H9 (cell line): ENCODE results near the gene TUBGCP5. TPM values are rescaled to one million over a fixed set of nuclear protein-coding genes. Genes with fewer than 3 reads are reported as not detected.

Source experiments
- DNase-seq: peaks from one replicate; pipeline ENCODE4 v3.0.0-alpha.2; 2017
- H2AFZ ChIP-seq: one replicate; pipeline ENCODE4 v1.6.1; 2013; ENCODE audit warnings: mild to moderate bottlenecking, low read length, control low read depth, moderate library complexity
- H2AK5ac ChIP-seq: 2 replicates; pipeline ENCODE4 v1.6.1; 2013; ENCODE audit warnings: low read length, control low read depth, mixed read lengths; ENCODE audit not compliant: insufficient read length
- H2BK120ac ChIP-seq: one replicate; pipeline ENCODE4 v1.6.1; 2013; ENCODE audit warnings: low read depth, mild to moderate bottlenecking, low read length, control low read depth, inconsistent platforms; ENCODE audit not compliant: poor library complexity, severe bottlenecking
- H2BK12ac ChIP-seq: 2 replicates; pipeline ENCODE4 v1.6.1; 2013; ENCODE audit warnings: low read length, control low read depth, mixed read lengths, low read depth; ENCODE audit not compliant: insufficient read length
- H2BK15ac ChIP-seq: 2 replicates; pipeline ENCODE4 v1.6.1; 2013; ENCODE audit warnings: low read depth, low read length, control low read depth
- H2BK20ac ChIP-seq: one replicate; pipeline ENCODE4 v1.6.1; 2013; ENCODE audit warnings: low read depth, mild to moderate bottlenecking, low read length, control low read depth, inconsistent platforms; ENCODE audit not compliant: poor library complexity, severe bottlenecking
- H2BK5ac ChIP-seq: 2 replicates; pipeline ENCODE4 v1.6.1; 2013; ENCODE audit warnings: low read length, control low read depth, mixed read lengths; ENCODE audit not compliant: insufficient read length
- H3K14ac ChIP-seq: 2 replicates; pipeline ENCODE4 v1.6.1; 2013; ENCODE audit warnings: low read length, control low read depth; ENCODE audit not compliant: insufficient read depth
- H3K18ac ChIP-seq: 2 replicates; pipeline ENCODE4 v1.6.1; 2013; ENCODE audit warnings: low read depth, mild to moderate bottlenecking, mixed read lengths, low read length, control low read depth; ENCODE audit not compliant: insufficient read length
- H3K23ac ChIP-seq: 2 replicates; pipeline ENCODE4 v1.6.1; 2013; ENCODE audit warnings: low read length, control low read depth, mixed read lengths, low read depth; ENCODE audit not compliant: insufficient read length
- H3K23me2 ChIP-seq: 2 replicates; pipeline ENCODE4 v1.6.1; 2013; ENCODE audit warnings: low read depth, mild to moderate bottlenecking, mixed read lengths, low read length, control low read depth; ENCODE audit not compliant: insufficient read length, poor library complexity, severe bottlenecking
- H3K27ac ChIP-seq: 2 replicates; pipeline ENCODE4 v1.5.1; 2013; ENCODE audit warnings: low read length, control low read depth, mixed read lengths, low read depth; ENCODE audit not compliant: insufficient read length
- H3K27me3 ChIP-seq: 2 replicates; pipeline ENCODE4 v1.6.1; 2013; ENCODE audit warnings: low read length, control low read depth, inconsistent platforms; ENCODE audit not compliant: insufficient read depth
- H3K4ac ChIP-seq: 2 replicates; pipeline ENCODE4 v1.6.1; 2013; ENCODE audit warnings: low read depth, mild to moderate bottlenecking, control low read depth, inconsistent platforms, low read length, moderate library complexity
- H3K4me1 ChIP-seq: 2 replicates; pipeline ENCODE4 v1.6.1; 2013; ENCODE audit warnings: low read length, control low read depth, inconsistent platforms; ENCODE audit not compliant: insufficient read depth
- H3K4me2 ChIP-seq: 2 replicates; pipeline ENCODE4 v1.6.1; 2013; ENCODE audit warnings: low read length, control low read depth, mixed read lengths; ENCODE audit not compliant: insufficient read length, insufficient read depth
- H3K56ac ChIP-seq: 2 replicates; pipeline ENCODE4 v1.6.1; 2013; ENCODE audit warnings: low read depth, mild to moderate bottlenecking, mixed read lengths, low read length, control low read depth; ENCODE audit not compliant: insufficient read length
- H3K79me1 ChIP-seq: 2 replicates; pipeline ENCODE4 v1.6.1; 2013; ENCODE audit warnings: low read depth, mild to moderate bottlenecking, moderate library complexity, low read length, control low read depth, inconsistent platforms; ENCODE audit not compliant: insufficient read depth, poor library complexity, severe bottlenecking
- H3K79me2 ChIP-seq: 2 replicates; pipeline ENCODE4 v1.6.1; 2013; ENCODE audit warnings: low read length, control low read depth, inconsistent platforms; ENCODE audit not compliant: insufficient read depth
- H3K9ac ChIP-seq: 2 replicates; pipeline ENCODE4 v1.6.1; 2013; ENCODE audit warnings: low read length, control low read depth, mixed read lengths; ENCODE audit not compliant: insufficient read length; ENCODE audit errors: extremely low read depth
- H3K9me3 ChIP-seq: one replicate; pipeline ENCODE4 v1.6.1; 2013; ENCODE audit warnings: low read depth, low read length, inconsistent platforms; ENCODE audit not compliant: control insufficient read depth
- H3T11ph ChIP-seq: one replicate; pipeline ENCODE4 v1.6.1; 2013; ENCODE audit warnings: mild to moderate bottlenecking, low read length, control low read depth, inconsistent platforms
- H4K20me1 ChIP-seq: one replicate; pipeline ENCODE4 v1.6.1; 2013; ENCODE audit not compliant: control insufficient read depth, insufficient read length, insufficient read depth
- H4K5ac ChIP-seq: 2 replicates; pipeline ENCODE4 v1.6.1; 2013; ENCODE audit warnings: low read depth, mild to moderate bottlenecking, mixed read lengths, low read length, control low read depth; ENCODE audit not compliant: insufficient read length
- H4K8ac ChIP-seq: replicated peaks from 2 replicates; pipeline ENCODE4 v1.6.1; 2013; ENCODE audit warnings: low read length, control low read depth, mixed read lengths, low read depth; ENCODE audit not compliant: insufficient read length
- H4K91ac ChIP-seq: 2 replicates; pipeline ENCODE4 v1.6.1; 2013; ENCODE audit warnings: low read depth, mild to moderate bottlenecking, moderate library complexity, mixed read lengths, low read length, control low read depth; ENCODE audit not compliant: insufficient read length
- H3K27ac Mint-ChIP-seq, 3 experiments: 2 replicates in 2 of 3; 3 replicates in 1 of 3; pipeline ENCODE4 v1.8.0; 2020 to 2021; ENCODE audit warnings: mixed read lengths in 3 of 3, mild to moderate bottlenecking in 1 of 3, moderate library complexity in 1 of 3
- H3K27me3 Mint-ChIP-seq: 2 replicates; pipeline ENCODE4 v1.8.0; 2021; ENCODE audit warnings: low read depth, mild to moderate bottlenecking, moderate library complexity, mixed read lengths
- H3K36me3 Mint-ChIP-seq, 3 experiments: 2 replicates in 2 of 3; 3 replicates in 1 of 3; pipeline ENCODE4 v1.8.0; 2020 to 2021; ENCODE audit warnings: low read depth in 3 of 3, mixed read lengths in 3 of 3; ENCODE audit not compliant: insufficient read depth in 1 of 3
- H3K4me1 Mint-ChIP-seq, 2 experiments: 2 replicates each; pipeline ENCODE4 v1.8.0; 2020; ENCODE audit warnings: mixed read lengths in 2 of 2
- H3K4me3 Mint-ChIP-seq, 2 experiments: 2 replicates in 1 of 2; 3 replicates in 1 of 2; pipeline ENCODE4 v1.8.0; 2020 to 2021; ENCODE audit warnings: mild to moderate bottlenecking in 2 of 2, mixed read lengths in 2 of 2, moderate library complexity in 1 of 2
- H3K9me3 Mint-ChIP-seq, 2 experiments: 2 replicates in 1 of 2; 3 replicates in 1 of 2; pipeline ENCODE4 v1.8.0; 2020; ENCODE audit warnings: mild to moderate bottlenecking in 2 of 2, mixed read lengths in 2 of 2, moderate library complexity in 1 of 2
- WGBS: extraction: QIAGEN DNeasy Blood & Tissue Kit; methylation state at CpG from one replicate; pipeline ENCODE4 v1.1.7; 2013; ENCODE audit warnings: missing lambda C conversion rate, low lambda C conversion rate, mixed read lengths; ENCODE audit not compliant: insufficient read length; ENCODE audit errors: extremely low coverage; 5-methylcytosine and 5-hydroxymethylcytosine counted together
- total RNA-seq: library from RNA; stranded (reverse); gene quantifications from 2 replicates; pipeline ENCODE4 v1.2.1, GENCODE V29; 2021
- TF ChIP-seq, protein P1 (sequence below): fragments of 200-600 bp; sonication (generic); conservative IDR thresholded peaks from 3 replicates; pipeline ENCODE4 v1.8.0; 2021; ENCODE audit warnings: antibody characterized with exemption, mild to moderate bottlenecking

Gene TUBGCP5
- total RNA-seq, 1 experiment from 2014 or later: 15.3 TPM

DNA sequence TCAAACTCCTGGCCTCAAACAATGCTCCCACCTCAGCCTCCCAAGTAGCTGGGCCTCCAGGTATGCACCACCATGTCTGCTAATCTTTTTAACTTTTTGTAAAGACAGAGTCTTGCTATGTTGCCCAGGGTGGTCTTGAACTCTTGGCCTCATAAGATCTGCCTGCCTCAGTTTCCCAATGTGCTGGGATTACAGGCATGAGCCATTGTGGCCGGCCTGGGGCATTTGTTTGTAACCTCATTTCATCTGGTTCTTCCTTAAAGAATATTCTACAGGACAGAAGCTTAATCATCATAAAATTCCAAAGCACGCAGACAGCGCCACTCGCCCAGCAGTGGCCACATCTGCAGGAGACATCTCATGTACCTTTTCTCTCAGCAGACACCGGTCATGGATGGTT lies 35.6 kb downstream of the TUBGCP5 start:
- H3K27me3 Mint-ChIP-seq: no peaks in the 10 kb centered on the region; the same call in 1 of the 2 replicates
- DNase-seq: no peak
- H4K91ac ChIP-seq: no peak overlapping the region
- H3K18ac ChIP-seq: no peak overlapping the region
- H3K4me1 ChIP-seq: no peaks in the 10 kb centered on the region
- no peaks in the 10 kb centered on the region for H4K20me1 ChIP-seq
- no peak overlapping the region for H4K5ac ChIP-seq
- no peaks in the 10 kb centered on the region for H3K9me3 Mint-ChIP-seq
- H3K4me2 ChIP-seq: no peak overlapping the region
- H3K79me1 ChIP-seq: no peaks in the 10 kb centered on the region
- no peaks in the 10 kb centered on the region for H3K23me2 ChIP-seq
- no peak overlapping the region for H3K4ac ChIP-seq
- H2BK12ac ChIP-seq: no peak overlapping the region
- no CpG with 5 or more reads among the region's 5 CpGs for WGBS
- H3K27me3 ChIP-seq: no peaks in the 10 kb centered on the region
- no peak overlapping the region for H3K4me3 Mint-ChIP-seq
- no peak overlapping the region for H2BK120ac ChIP-seq
- H2BK15ac ChIP-seq: no peak overlapping the region
- H3K9me3 ChIP-seq: no peaks in the 10 kb centered on the region
- peaks cover 13 to 71% (median 48%) of the 10 kb centered on the region in 3 experiments; a peak in 6 of 7 replicates for H3K36me3 Mint-ChIP-seq
- no peak overlapping the region for H3K27ac ChIP-seq
- H3T11ph ChIP-seq: no peak overlapping the region
- no peak overlapping the region for H3K56ac ChIP-seq
- H3K23ac ChIP-seq: no peak overlapping the region
- H2BK20ac ChIP-seq: no peak overlapping the region
- no peak overlapping the region for H3K27ac Mint-ChIP-seq
- no peak overlapping the region for H3K9ac ChIP-seq
- H2BK5ac ChIP-seq: no peak overlapping the region
- H3K79me2 ChIP-seq: no peaks in the 10 kb centered on the region
- H3K4me1 Mint-ChIP-seq: no peaks in the 10 kb centered on the region
- no peak overlapping the region for H3K14ac ChIP-seq
- no peak overlapping the region for H2AK5ac ChIP-seq
- no peak overlapping the region for H4K8ac ChIP-seq
- TF ChIP-seq, protein P1, sequence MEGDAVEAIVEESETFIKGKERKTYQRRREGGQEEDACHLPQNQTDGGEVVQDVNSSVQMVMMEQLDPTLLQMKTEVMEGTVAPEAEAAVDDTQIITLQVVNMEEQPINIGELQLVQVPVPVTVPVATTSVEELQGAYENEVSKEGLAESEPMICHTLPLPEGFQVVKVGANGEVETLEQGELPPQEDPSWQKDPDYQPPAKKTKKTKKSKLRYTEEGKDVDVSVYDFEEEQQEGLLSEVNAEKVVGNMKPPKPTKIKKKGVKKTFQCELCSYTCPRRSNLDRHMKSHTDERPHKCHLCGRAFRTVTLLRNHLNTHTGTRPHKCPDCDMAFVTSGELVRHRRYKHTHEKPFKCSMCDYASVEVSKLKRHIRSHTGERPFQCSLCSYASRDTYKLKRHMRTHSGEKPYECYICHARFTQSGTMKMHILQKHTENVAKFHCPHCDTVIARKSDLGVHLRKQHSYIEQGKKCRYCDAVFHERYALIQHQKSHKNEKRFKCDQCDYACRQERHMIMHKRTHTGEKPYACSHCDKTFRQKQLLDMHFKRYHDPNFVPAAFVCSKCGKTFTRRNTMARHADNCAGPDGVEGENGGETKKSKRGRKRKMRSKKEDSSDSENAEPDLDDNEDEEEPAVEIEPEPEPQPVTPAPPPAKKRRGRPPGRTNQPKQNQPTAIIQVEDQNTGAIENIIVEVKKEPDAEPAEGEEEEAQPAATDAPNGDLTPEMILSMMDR: no peak
- H2AFZ ChIP-seq: no peak overlapping the region
